GM21786 (cell line): Measurements from ENCODE around the gene ZNF2.
"Not testable (repeated sequence)": the region's sequence is repeated elsewhere in the genome, so short reads cannot be mapped to it uniquely, and the experiment has no call there.

Experiments
- ATAC-seq: cut with Tn5 transposase; IDR thresholded peaks from one replicate; pipeline ENCODE4 v1.9.1; 2021; ENCODE audit not compliant: unreplicated experiment

The ZNF2 gene

GRCh38 chr2:95165371-95166064 lies at the start of gene ZNF2:
TSS of gene ZNF2 (plus strand) at chr2:95165809. CDS start at chr2:95176227, 10,418 bp downstream.
- peak; percentile 91 for ATAC-seq

- no peak for ATAC-seq
These were observed 44.6 kb upstream of the ZNF2 start for GRCh38 chr2:95121093-95121406.

GRCh38 chr2:95121407-95122196 lies 44.0 kb upstream of the ZNF2 start, which contains the start of gene MRPS5:
TSS of gene MRPS5 (minus strand) at chr2:95121808. CDS start at chr2:95121791, 17 bp downstream.
- ATAC-seq, result peak; percentile 91

GRCh38 chr2:95122197-95122551 lies 43.4 kb upstream of the ZNF2 start:
- ATAC-seq, result peak; percentile 5

GRCh38 chr2:95138702-95139101 lies 26.9 kb upstream of the ZNF2 start:
- no peak for ATAC-seq

- ATAC-seq, result no peak
These were observed 21.8 kb upstream of the ZNF2 start for GRCh38 chr2:95143838-95144237.

- ATAC-seq, result no peak
These were observed 16.1 kb upstream of the ZNF2 start for GRCh38 chr2:95149397-95149984.

GRCh38 chr2:95158441-95158840 lies 7.2 kb upstream of the ZNF2 start:
- ATAC-seq, result no peak

GRCh38 chr2:95158891-95159619 lies 6.6 kb upstream of the ZNF2 start:
- ATAC-seq, result peak; percentile 36

GRCh38 chr2:95159690-95160449 lies 5.7 kb upstream of the ZNF2 start, which contains the start of gene ZNF514:
TSS of gene ZNF514 (minus strand) at chr2:95159848. CDS start at chr2:95153253, 6,595 bp downstream.
- ATAC-seq, result peak; percentile 82

GRCh38 chr2:95165030-95165370 lies 609 bp upstream of the ZNF2 start:
- no peak for ATAC-seq

GRCh38 chr2:95166065-95166763 lies 605 bp downstream of the ZNF2 start:
- ATAC-seq, result peak; percentile 4

GRCh38 chr2:95171902-95172301 lies 6.3 kb downstream of the ZNF2 start:
- no peak for ATAC-seq

- no peak for ATAC-seq
These were observed 8.5 kb downstream of the ZNF2 start for GRCh38 chr2:95174031-95174542.

- no peak for ATAC-seq
These were observed 13.8 kb downstream of the ZNF2 start for GRCh38 chr2:95179451-95179850.

GRCh38 chr2:95181774-95182173 lies 16.2 kb downstream of the ZNF2 start:
- ATAC-seq, result no peak

- no peak for ATAC-seq
These were observed 19.6 kb downstream of the ZNF2 start for GRCh38 chr2:95185197-95185596.

- ATAC-seq, result no peak
These were observed 20.4 kb downstream of the ZNF2 start for GRCh38 chr2:95185973-95186372.

- not testable (repeated sequence) for ATAC-seq
These were observed 27.3 kb downstream of the ZNF2 start for GRCh38 chr2:95192956-95193355.

GRCh38 chr2:95203911-95204310 lies 38.3 kb downstream of the ZNF2 start:
- no peak for ATAC-seq
